HepG2 (cell line): ENCODE data around the gene FKBP1B. TPM values are rescaled to one million over a fixed set of nuclear protein-coding genes. Genes with fewer than 3 reads are reported as not detected.

Experiments used
- ATAC-seq: fragments of 200-7000 bp; cut with Tn5 transposase; 3 replicates; pipeline ENCODE4 v1.9.1; 2020; ENCODE audit warnings: mild to moderate bottlenecking, moderate library complexity
- BruUV-seq: library from RNA; stranded (reverse); fragments of 400-500 nt; replicated peaks from 2 replicates; lab custom pipeline; 2021; lab: Mats Ljungman, UMichigan
- CTCF ChIA-PET: fragments of 300-600 bp; formaldehyde crosslinking; extraction: SDS; loops from one replicate; lab custom pipeline; 2021; ENCODE audit warnings: low total read pairs, inconsistent platforms, low intra/inter-chr PET ratio; lab: Yijun Ruan, JAX
- POLR2A ChIA-PET: fragments of 350-600 bp; sonication (Branson Sonifier 250); formaldehyde crosslinking; loops from one replicate; lab custom pipeline; 2020; ENCODE audit warnings: antibody characterized with exemption, inconsistent platforms; lab: Yijun Ruan, JAX
- DNase-seq: peaks from one replicate; pipeline ENCODE4 v3.0.0-alpha.2; 2015; ENCODE audit warnings: low spot score
- FAIRE-seq: peaks from 3 replicates; lab custom pipeline; 2011; peaks lifted over from hg19 to GRCh38; lab: Jason Lieb, UNC
- H2AFZ ChIP-seq: one replicate; pipeline ENCODE4 v1.6.1; 2011; ENCODE audit warnings: low read length, inconsistent platforms
- H3K27ac ChIP-seq: fragments of 300-600 bp; 3 replicates; pipeline ENCODE4 v1.8.0; 2011; ENCODE audit warnings: mixed run types, mild to moderate bottlenecking, mixed read lengths, low read length, inconsistent platforms; ENCODE audit not compliant: insufficient read depth; ENCODE audit errors: extremely low read length
- H3K27me3 ChIP-seq, 2 experiments: fragments of 200-600 bp in 1 of 2; 2 replicates in 1 of 2; 3 replicates in 1 of 2; pipeline versions ENCODE4 v1.6.0 to v1.8.0; 2011; ENCODE audit warnings: low read length in 2 of 2, mild to moderate bottlenecking in 2 of 2, moderate library complexity in 2 of 2, inconsistent platforms in 1 of 2; ENCODE audit not compliant: insufficient read depth in 2 of 2, control insufficient read depth in 1 of 2
- H3K36me3 ChIP-seq, 2 experiments: fragments of 200-600 bp in 1 of 2; replicated peaks in 1 of 2; 2 replicates in 1 of 2; 3 replicates in 1 of 2; pipeline versions ENCODE4 v1.5.1 to v1.8.0; 2011; ENCODE audit warnings: low read length in 2 of 2, inconsistent platforms in 1 of 2; ENCODE audit not compliant: insufficient read depth in 2 of 2, control insufficient read depth in 1 of 2
- H3K4me1 ChIP-seq: 2 replicates; pipeline ENCODE4 v1.5.1; 2012; ENCODE audit warnings: low read length, inconsistent platforms; ENCODE audit not compliant: insufficient read depth
- H3K4me2 ChIP-seq: 2 replicates; pipeline ENCODE4 v1.6.0; 2011; ENCODE audit warnings: low read depth, low read length, inconsistent platforms
- H3K4me3 ChIP-seq, 3 experiments: fragments of 200-600 bp in 1 of 3; sonication (generic), shearing (Covaris generic) in 1 of 3; replicated peaks in 1 of 3; 2 replicates each; pipeline ENCODE4 v1.5.1; 2011 to 2016; ENCODE audit warnings: low read length in 3 of 3, inconsistent platforms in 2 of 3, low read depth in 2 of 3, mild to moderate bottlenecking in 2 of 3, control low read depth in 1 of 3, mixed read lengths in 1 of 3; ENCODE audit not compliant: insufficient read depth in 1 of 3
- H3K79me2 ChIP-seq: one replicate; pipeline ENCODE4 v1.6.1; 2011; ENCODE audit warnings: low read length, inconsistent platforms; ENCODE audit not compliant: insufficient read depth
- H3K9ac ChIP-seq: 2 replicates; pipeline ENCODE4 v1.6.0; 2011; ENCODE audit warnings: mild to moderate bottlenecking, low read depth, low read length, inconsistent platforms; ENCODE audit not compliant: insufficient read depth
- H3K9me3 ChIP-seq: 2 replicates; pipeline ENCODE4 v1.5.1; 2012; ENCODE audit warnings: mild to moderate bottlenecking, low read length
- H4K20me1 ChIP-seq: 2 replicates; pipeline ENCODE4 v1.6.0; 2011; ENCODE audit warnings: inconsistent platforms, mild to moderate bottlenecking, low read length, moderate library complexity; ENCODE audit not compliant: insufficient read depth
- JUND ChIP-seq: sonication (generic); formaldehyde crosslinking; IDR thresholded peaks from 2 replicates; pipeline ENCODE4 v1.8.0; 2022; ENCODE audit warnings: mild to moderate bottlenecking, missing genetic modification reagents
- MEIS2 ChIP-seq: sonication (generic); formaldehyde crosslinking; IDR thresholded peaks from 2 replicates; pipeline ENCODE4 v1.9.0; 2021; ENCODE audit warnings: mild to moderate bottlenecking, missing genetic modification reagents
- RARG ChIP-seq: sonication (generic); formaldehyde crosslinking; IDR thresholded peaks from 2 replicates; pipeline ENCODE4 v1.4.0; 2020; ENCODE audit warnings: low read depth, mild to moderate bottlenecking, missing genetic modification reagents
- ZFP36 ChIP-seq: fragments of 150-350 bp; IDR thresholded peaks from 2 replicates; pipeline ENCODE4 v1.6.1; 2018; ENCODE audit warnings: borderline replicate concordance, low read length, low read depth; ENCODE audit not compliant: partially characterized antibody
- ZFP82 ChIP-seq: sonication (generic); formaldehyde crosslinking; IDR thresholded peaks from 2 replicates; pipeline ENCODE4 v1.5.1; 2020; ENCODE audit warnings: mild to moderate bottlenecking, missing genetic modification reagents, borderline replicate concordance
- ZNF205 ChIP-seq: IDR thresholded peaks from 2 replicates; pipeline ENCODE4 v1.6.1; 2018; ENCODE audit warnings: missing biosample characterization, missing genetic modification reagents
- ZNF256 ChIP-seq: sonication (generic); formaldehyde crosslinking; conservative IDR thresholded peaks from 2 replicates; pipeline ENCODE4 v1.4.0; 2020; ENCODE audit warnings: missing genetic modification reagents
- ZNF333 ChIP-seq: sonication (generic); formaldehyde crosslinking; IDR thresholded peaks from 2 replicates; pipeline ENCODE4 v1.4.0; 2020; ENCODE audit warnings: mild to moderate bottlenecking, missing genetic modification reagents, borderline replicate concordance
- ZNF570 ChIP-seq: sonication (generic); formaldehyde crosslinking; IDR thresholded peaks from 2 replicates; pipeline ENCODE4 v1.4.0; 2020; ENCODE audit warnings: mild to moderate bottlenecking, missing genetic modification reagents, borderline replicate concordance
- ZNF773 ChIP-seq: sonication (generic); formaldehyde crosslinking; IDR thresholded peaks from 2 replicates; pipeline ENCODE4 v1.4.0; 2020; ENCODE audit warnings: missing genetic modification reagents, borderline replicate concordance
- WGBS: methylation state at CpG from one replicate; pipeline ENCODE4 v1.1.6; 2017; ENCODE audit warnings: low lambda C conversion rate; 5-methylcytosine and 5-hydroxymethylcytosine counted together
- in situ Hi-C: cut with HindIII; loops from 2 replicates; pipeline ENCODE4 v1.10.0; 2017; ENCODE audit warnings: low pct_unique_long_range_greater_than_20kb; ENCODE audit not compliant: extremely low pct_ligation_motif_present
- intact Hi-C: fragments of 100-400 bp; cut with micrococcal nuclease; formaldehyde crosslinking; loops from one replicate; pipeline ENCODE4 v1.10.0; 2022; ENCODE audit not compliant: unreplicated experiment
- polyA plus RNA-seq, 8 experiments: library from polyadenylated mRNA; depleted of rRNA in 3 of 8; stranded (reverse) in 7 of 8; unstranded in 1 of 8; fragments of >200 nt; fragmentation: Illumina TruSeq in 4 of 8; extraction: Trizol in 4 of 8; gene quantifications; 2 replicates each; pipeline versions ENCODE4 v1.2.1 to v1.2.3, GENCODE V29; 2011 to 2016; ENCODE audit warnings: low read depth in 4 of 8, missing spikeins in 1 of 8, mixed read lengths in 1 of 8; ENCODE audit not compliant: insufficient read depth in 1 of 8
- total RNA-seq, 5 experiments: library from RNA; depleted of rRNA; stranded (reverse); fragments of >200 nt; fragmentation: Illumina TruSeq; extraction: Trizol; gene quantifications; 2 replicates each; pipeline ENCODE4 v1.2.3, GENCODE V29; 2016; ENCODE audit warnings: low read depth in 1 of 5
- TF ChIP-seq, protein P1 (sequence below): sonication (generic); formaldehyde crosslinking; IDR thresholded peaks from 2 replicates; pipeline ENCODE4 v1.5.1; 2020; ENCODE audit warnings: missing genetic modification reagents, mild to moderate bottlenecking, borderline replicate concordance
- TF ChIP-seq, protein P2 (sequence below): sonication (generic); formaldehyde crosslinking; IDR thresholded peaks from 2 replicates; pipeline ENCODE4 v1.5.0; 2020; ENCODE audit warnings: mild to moderate bottlenecking, missing genetic modification reagents
- TF ChIP-seq, protein P3 (sequence below): sonication (generic); formaldehyde crosslinking; IDR thresholded peaks from 2 replicates; pipeline ENCODE4 v1.8.0; 2022; ENCODE audit warnings: missing genetic modification reagents, low read depth, mild to moderate bottlenecking, borderline replicate concordance
- TF ChIP-seq, protein P4 (sequence below): sonication (generic); formaldehyde crosslinking; conservative IDR thresholded peaks from 2 replicates; pipeline ENCODE4 v1.8.1; 2023; ENCODE audit warnings: missing genetic modification reagents

FKBP1B gene
- total and polyA plus RNA-seq, 2 of the 13 experiments (the other 11 are each of a cell fraction or from before 2014, with no cell fraction given), result 35.2 to 96.3 TPM

DNA sequence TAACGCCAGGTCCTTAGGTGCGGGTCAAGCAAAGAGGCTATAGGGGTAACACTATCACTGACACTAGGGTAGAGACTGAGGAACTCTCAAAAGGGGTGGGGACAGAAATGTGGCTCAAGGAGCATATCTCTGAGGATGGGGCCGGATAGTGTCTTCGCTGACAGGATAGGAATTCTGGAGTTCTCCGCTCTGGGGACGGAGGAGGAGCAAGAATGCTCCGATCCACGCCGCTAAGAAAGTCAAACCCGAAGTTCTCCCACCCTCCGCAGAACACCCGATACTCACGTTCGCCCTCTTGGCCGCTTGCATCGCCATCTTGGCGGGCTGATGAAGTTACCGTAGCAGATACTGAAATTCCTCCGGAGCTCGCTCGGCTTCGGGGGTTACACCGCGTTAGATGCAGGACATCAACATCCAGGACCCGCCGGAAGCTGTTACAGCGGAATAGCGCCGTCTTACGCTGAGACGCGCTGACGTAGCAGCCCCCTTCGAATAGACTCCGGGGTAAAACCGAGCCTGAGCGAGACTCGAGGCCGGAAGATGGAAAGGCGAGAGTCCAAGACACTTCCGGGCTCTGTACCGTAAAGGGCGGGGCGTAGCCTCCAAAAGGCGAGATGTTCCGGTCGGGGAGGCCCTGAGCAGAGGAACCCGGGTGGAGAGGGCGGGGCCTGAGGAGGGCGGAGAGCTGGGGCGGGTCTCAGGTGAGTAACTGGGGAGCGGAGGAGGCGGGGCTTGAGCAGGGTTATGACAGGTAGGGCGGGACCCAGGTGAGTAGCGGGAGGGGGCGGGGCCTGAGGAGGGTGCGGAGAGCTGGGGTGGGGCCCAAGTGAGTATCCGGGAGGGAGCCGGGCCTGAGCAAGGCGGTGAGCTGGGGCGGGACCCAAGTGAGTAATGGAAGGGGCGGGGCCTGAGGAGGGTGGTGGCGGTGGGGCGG, 26.6 kb downstream of the FKBP1B start, which contains the start of gene SF3B6:
SF3B6 (minus strand) TSS at position 412 of the 934 bp plus-strand sequence; CDS start at position 315, 97 bp downstream.
- WGBS, result 2% methylated on average over 64 of the region's 64 CpGs
- peaks cover 15% of the 10 kb centered on the region for H3K4me1 ChIP-seq
- H3K9me3 ChIP-seq, result no peaks in the 10 kb centered on the region
- FAIRE-seq (peak; percentile 90), DNase-seq (peak; percentile 99), ATAC-seq (peak; percentile 95)
- peaks cover 7 to 22% of the 10 kb centered on the region in 2 experiments for H3K36me3 ChIP-seq
- intact Hi-C loops (loop anchor here (1.0 to 2.0 kb wide), 3 partner anchors 29 to 135 kb away; partner anchors contain the start of genes UBXN2A and WDCP), in situ Hi-C loops (no loop called here)
- H2AFZ ChIP-seq, result peak within 1 kb of the TSS; percentile 87
- H3K27me3 ChIP-seq, result no peaks in the 10 kb centered on the region; a peak in 1 of 5 replicates
- no peaks in the 10 kb centered on the region for H4K20me1 ChIP-seq
- POLR2A ChIA-PET, result interaction anchor here (0.6 to 2.6 kb wide), 22 partner anchors 8 to 717 kb away, joined by 3 to 66 read pairs (median 4); partner anchors contain the start of genes ATAD2B, CENPO, FAM228B and FKBP1B
- peaks cover 28% of the 10 kb centered on the region for H3K79me2 ChIP-seq
- CTCF ChIA-PET, result interaction anchor here (2.3 kb wide), 1 partner anchor 88 kb away, joined by 10 read pairs; no protein-coding TSS in a partner anchor
- H3K9ac ChIP-seq, result peak within 1 kb of the TSS; percentile 85
- peak within 1 kb of the TSS; percentile 59 for H3K27ac ChIP-seq
- H3K4me2 ChIP-seq, result peak within 1 kb of the TSS; percentile 72
- TSS peak; percentile 59 for BruUV-seq
- peak within 1 kb of the TSS; percentile 76 to 100 (median 94) for H3K4me3 ChIP-seq
- no peak for TF ChIP-seq ZNF570 (CRISPR knock-in tag)
- TF ChIP-seq, protein P1, sequence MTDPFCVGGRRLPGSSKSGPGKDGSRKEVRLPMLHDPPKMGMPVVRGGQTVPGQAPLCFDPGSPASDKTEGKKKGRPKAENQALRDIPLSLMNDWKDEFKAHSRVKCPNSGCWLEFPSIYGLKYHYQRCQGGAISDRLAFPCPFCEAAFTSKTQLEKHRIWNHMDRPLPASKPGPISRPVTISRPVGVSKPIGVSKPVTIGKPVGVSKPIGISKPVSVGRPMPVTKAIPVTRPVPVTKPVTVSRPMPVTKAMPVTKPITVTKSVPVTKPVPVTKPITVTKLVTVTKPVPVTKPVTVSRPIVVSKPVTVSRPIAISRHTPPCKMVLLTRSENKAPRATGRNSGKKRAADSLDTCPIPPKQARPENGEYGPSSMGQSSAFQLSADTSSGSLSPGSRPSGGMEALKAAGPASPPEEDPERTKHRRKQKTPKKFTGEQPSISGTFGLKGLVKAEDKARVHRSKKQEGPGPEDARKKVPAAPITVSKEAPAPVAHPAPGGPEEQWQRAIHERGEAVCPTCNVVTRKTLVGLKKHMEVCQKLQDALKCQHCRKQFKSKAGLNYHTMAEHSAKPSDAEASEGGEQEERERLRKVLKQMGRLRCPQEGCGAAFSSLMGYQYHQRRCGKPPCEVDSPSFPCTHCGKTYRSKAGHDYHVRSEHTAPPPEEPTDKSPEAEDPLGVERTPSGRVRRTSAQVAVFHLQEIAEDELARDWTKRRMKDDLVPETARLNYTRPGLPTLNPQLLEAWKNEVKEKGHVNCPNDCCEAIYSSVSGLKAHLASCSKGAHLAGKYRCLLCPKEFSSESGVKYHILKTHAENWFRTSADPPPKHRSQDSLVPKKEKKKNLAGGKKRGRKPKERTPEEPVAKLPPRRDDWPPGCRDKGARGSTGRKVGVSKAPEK, result peak; percentile 90; the same call in 1 of the 2 replicates
- TF ChIP-seq ZNF256 (CRISPR knock-in tag), result peak; percentile 71
- no peak for TF ChIP-seq ZFP36
- TF ChIP-seq ZNF773 (CRISPR knock-in tag), result 0 out of 2 replicates have a peak, but pooled peaks have one; percentile 48
- TF ChIP-seq, protein P2, sequence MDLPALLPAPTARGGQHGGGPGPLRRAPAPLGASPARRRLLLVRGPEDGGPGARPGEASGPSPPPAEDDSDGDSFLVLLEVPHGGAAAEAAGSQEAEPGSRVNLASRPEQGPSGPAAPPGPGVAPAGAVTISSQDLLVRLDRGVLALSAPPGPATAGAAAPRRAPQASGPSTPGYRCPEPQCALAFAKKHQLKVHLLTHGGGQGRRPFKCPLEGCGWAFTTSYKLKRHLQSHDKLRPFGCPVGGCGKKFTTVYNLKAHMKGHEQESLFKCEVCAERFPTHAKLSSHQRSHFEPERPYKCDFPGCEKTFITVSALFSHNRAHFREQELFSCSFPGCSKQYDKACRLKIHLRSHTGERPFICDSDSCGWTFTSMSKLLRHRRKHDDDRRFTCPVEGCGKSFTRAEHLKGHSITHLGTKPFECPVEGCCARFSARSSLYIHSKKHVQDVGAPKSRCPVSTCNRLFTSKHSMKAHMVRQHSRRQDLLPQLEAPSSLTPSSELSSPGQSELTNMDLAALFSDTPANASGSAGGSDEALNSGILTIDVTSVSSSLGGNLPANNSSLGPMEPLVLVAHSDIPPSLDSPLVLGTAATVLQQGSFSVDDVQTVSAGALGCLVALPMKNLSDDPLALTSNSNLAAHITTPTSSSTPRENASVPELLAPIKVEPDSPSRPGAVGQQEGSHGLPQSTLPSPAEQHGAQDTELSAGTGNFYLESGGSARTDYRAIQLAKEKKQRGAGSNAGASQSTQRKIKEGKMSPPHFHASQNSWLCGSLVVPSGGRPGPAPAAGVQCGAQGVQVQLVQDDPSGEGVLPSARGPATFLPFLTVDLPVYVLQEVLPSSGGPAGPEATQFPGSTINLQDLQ (CRISPR knock-in tag), result peak; percentile 96
- peak; percentile 88; the same call in 1 of the 2 replicates for TF ChIP-seq RARG (CRISPR knock-in tag)
- TF ChIP-seq ZFP82, result no peak
- TF ChIP-seq, protein P3, sequence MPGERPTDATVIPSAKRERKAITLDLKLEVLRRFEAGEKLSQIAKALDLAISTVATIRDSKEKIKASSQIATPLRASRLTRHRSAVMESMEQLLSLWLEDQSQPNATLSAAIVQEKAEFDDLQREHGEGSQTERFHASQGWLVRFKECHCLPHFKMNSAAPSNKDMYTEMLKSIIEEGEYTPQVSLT (CRISPR knock-in tag), result no peak
- TF ChIP-seq, protein P4, sequence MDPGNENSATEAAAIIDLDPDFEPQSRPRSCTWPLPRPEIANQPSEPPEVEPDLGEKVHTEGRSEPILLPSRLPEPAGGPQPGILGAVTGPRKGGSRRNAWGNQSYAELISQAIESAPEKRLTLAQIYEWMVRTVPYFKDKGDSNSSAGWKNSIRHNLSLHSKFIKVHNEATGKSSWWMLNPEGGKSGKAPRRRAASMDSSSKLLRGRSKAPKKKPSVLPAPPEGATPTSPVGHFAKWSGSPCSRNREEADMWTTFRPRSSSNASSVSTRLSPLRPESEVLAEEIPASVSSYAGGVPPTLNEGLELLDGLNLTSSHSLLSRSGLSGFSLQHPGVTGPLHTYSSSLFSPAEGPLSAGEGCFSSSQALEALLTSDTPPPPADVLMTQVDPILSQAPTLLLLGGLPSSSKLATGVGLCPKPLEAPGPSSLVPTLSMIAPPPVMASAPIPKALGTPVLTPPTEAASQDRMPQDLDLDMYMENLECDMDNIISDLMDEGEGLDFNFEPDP (CRISPR knock-in tag), result no peak
- TF ChIP-seq ZNF333 (CRISPR knock-in tag), result peak; percentile 82
- peak; percentile 94 for TF ChIP-seq MEIS2
- TF ChIP-seq ZNF205 (CRISPR knock-in tag), result peak; percentile 97; the same call in 1 of the 2 replicates
- TF ChIP-seq JUND (CRISPR knock-in tag), result no peak
